ENCODE results near the gene SSX2IP.
"Not testable (repeated sequence)": the region's sequence is repeated elsewhere in the genome, so short reads cannot be mapped to it uniquely, and the experiment has no call there.

The SSX2IP gene

DNA sequence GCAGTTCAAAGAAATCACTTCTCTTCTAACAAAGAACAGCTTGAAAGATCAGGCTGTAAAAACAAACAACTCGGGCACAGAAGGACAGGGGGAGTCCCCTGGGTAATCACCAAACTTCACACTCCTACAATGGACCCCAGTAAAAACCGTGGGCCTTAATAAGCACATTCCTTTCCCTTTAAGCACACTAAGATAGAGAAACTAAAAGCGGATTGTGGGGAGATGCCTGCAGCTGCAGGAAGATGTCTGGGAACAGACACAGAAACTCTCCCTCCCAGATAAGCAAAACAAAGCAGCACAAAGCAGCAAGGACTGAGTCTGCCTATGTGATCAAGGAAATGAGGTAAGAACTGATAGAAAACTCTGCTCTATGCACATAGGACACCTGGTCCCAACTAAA, 78.5 kb downstream of the SSX2IP start:
- DNase-seq: no peak

DNA sequence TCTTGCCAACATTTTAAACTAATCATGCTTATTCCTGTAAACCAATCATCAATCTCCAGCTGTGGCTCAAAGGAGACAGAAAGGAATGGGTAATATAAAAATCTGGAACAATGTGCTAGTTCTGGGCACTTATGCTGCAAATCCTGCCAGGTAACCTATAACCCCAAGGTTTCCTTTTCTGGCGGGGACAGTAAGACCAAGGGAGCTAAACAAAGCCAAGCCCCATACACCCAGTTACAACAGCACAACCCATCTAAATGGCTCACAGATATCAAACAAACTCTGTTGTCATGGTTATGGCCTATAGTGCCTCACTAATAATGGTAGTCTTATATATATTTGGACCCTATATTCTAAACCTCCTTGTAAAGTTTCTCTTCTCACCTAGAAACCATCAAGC, 79.2 kb downstream of the SSX2IP start:
- no peak for DNase-seq

DNA sequence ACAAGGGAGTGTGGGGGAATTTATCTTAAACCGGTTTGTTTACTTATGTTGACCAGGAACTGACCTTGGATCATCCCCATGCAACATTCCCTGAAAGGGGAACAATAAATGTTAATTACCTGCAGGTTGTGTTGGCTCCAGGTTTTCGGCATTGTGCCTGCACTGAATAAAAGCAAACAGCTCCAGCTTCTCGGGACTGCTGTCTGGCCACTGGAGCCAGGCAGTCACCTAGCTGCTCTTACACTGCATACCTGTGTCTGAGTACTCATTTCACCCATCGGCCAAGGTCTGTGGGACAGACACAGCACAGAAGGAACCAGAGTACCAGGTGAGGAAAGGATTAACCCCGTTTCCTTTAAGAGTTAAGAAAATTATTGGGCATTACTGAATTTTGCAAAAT, 83.3 kb downstream of the SSX2IP start:
- DNase-seq: no peak

DNA sequence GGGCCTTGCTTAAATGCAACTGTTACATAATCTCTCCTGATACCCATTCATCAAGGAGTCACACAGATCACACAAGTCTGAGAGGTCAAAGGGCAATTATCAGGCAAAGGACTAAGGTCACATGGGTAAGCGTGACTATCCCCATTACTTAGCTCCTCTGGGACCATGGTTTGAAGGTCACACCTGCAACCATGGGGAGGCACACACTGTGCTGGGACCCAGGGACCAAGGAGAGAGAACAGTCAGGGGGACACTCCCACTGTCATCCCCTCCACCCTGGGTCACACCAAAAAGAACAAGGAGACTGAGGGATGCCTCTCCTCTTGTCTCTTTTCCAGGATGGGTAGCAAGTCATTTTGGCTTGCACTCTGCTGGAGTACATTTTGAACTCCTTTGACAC, 85.1 kb downstream of the SSX2IP start:
- DNase-seq: no peak

DNA sequence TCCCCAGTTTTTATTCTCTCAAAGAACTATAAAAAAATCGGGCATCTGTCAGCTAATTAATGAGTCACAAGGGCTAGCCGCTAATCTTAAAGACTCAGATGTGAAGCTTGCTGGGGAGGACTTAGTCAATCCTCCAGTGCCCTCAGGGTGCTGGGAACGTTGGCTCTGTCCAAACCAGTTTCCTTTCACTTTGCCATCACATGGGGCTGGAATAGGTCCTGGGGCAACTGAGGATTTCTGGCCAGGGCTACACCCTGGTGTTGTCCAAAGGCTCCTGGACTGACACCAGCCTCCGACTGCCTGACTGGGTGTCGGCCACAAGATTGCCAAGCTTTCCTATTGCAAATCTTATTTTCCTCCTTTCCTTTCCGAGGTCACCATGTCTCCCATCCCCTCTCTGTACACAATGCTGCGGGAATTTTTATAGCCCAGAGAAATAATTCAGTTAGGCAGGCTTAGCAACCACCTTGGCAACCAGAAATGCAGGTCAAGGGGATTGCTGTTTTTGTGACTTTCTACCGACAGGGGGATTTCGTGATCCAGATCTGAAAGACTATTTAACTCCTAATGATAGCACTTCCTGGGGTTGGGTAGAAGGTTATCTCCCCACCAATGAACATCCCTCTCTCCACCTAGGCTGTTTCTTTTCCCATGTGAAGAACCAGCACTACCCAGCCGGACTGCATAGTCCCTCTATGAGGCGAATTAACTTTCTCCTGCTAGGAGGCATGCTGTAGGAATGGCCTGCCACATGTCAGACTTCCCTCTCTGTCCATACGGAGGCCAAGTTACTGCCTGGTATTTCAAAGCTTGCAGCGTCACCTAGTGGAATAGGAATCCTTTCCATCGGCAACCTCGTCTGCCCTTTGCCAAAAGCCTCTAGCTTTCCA, 86.1 kb downstream of the SSX2IP start:
- no peak for DNase-seq

DNA sequence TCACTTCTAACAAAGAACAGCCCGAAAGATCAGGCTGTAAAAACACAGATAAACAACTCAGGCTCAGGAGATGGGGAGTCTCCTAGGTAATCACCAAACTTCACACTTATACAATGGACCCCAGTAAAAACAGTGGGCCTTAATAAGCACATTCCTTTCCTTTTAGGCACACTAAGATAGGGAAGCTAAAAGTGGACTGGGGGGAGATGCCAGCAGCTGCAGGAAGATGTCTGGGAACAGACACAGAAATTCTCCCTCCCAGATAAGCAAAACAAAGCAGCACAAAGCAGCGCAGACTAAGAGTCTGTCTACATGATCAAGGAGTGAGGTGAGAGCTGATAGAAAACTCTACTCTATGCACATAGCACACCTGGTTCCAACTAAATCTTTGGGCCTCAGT, 87.0 kb downstream of the SSX2IP start:
- no peak for DNase-seq

DNA sequence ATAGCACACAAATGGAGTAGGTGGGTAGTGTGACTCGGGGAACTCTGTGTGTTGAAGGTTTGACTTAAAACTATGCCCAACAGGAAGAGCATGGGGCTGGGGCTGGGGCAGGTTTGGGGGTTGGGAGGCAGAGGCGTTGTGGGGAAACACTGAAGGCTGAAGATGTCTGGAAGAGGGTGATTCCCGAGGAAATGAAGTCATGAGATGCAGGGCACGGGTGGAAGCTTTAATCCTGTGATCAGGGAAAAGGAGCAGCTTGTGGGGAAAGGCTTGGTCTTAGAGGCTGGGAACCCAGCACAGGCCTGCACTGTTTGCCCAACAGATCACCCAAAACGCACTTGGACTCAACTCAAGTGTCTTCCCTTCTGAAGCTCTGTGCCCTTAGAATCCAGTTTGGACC, 89.5 kb downstream of the SSX2IP start:
- no peak for DNase-seq

DNA sequence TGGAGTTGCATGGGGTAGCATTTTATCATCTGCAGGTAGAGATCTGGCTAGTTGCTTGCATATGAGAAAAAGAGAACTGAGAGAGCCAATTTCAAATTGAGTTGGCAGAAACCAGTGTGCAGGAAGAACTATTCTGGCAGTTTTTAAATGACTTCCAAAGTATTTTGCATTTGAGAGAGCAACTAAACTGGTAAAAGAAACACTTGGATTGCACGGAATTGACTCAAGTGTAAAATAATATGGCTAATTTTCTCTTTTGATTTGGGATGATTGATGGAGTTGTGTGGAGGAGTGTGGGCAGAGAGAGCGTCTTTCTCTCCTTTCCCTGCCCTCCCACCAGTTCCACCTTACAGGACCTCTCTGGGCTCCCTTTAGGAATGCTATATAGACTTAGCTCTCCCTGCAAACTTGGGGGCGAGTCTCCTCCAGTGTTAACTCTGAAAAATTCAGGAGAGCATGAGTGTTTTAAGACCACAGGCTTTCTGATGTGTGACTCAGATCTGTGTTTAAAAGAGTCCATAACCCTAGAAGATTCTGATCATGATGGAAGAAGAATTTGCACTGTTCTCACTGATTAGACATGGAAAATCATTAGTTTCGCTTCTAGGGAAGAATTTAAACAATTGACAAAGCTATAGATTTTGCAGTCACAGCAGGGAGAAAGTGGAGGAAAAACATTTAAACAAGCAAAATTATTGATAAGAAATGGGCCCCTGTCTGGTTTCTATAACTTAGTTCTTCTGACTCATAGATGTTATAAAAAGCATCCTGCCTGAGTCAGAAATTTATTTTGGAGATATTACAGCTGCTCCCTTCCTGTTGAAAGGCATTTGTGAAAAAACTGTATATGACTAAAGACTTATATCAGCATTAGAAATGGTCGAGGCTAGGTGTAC, 91.2 kb downstream of the SSX2IP start:
- DNase-seq: no peak

DNA sequence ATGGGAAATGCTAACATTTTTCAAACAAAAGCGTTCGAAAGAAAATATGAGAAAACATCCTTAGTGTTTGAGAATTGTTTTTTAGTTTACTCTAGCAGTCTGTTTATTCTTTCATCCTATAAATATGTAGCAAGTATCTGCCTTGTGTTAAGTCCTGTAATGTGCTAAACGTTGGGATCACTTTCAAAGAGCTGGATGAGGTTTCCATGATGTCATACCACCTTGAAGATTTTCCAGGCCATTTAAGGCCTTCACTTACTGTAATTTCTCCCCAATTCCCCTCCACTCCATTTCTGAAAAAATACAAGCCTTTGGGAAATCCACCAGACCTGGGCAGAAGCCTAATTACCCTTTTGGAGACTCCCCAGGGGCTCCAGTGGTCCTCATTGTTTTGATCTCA, 91.8 kb downstream of the SSX2IP start:
- DNase-seq: no peak

DNA sequence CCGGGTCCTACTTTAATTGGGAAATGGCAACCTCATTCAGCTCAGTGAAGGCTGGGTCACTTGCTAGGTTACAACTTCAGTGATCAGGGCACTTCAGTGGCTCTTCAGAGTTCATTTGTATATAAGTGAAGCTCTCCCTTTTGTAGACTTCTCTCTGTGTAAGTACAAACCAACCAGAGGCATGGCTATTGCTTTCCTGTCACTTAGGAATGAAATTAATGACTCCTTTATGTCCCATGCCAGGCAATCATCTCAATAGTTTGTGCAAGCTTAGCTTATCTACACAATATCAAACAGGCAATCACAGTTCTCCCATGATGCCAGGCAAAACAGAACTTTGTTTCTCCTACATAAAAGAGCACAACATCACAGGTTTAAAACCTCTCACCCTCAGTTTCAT, 93.2 kb downstream of the SSX2IP start:
- no peak for DNase-seq

DNA sequence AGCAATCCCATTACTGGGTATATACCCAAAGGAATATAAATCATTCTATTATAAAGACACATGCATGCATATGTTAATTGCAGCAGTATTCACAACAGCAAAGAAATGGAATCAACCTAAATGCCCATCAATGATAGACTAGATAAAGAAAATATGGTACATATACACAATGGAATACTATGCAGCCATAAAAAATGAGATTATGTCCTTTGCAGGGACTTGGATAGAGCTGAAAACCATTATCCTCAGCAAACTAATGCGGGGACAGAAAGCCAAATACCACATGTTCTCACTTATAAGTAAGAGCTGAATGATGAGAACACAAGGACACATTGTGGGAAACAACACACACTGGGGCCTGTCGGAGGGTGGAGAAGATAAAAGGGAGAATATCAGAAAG, 95.3 kb downstream of the SSX2IP start:
- DNase-seq: not testable (repeated sequence)
